ENCODE measurements around the gene SEMA6B. TPM values are rescaled to one million over a fixed set of nuclear protein-coding genes. Genes with fewer than 3 reads are reported as not detected.
"Not testable (repeated sequence)": the region's sequence is repeated elsewhere in the genome, so short reads cannot be mapped to it uniquely, and the experiment has no call there.

The SEMA6B gene
- polyA plus RNA-seq, 1 donor from 2014 or later, result 21.6 TPM

GRCh38 chr19:4529924-4530522 is 29.5 kb downstream of the SEMA6B start:
- Histone ChIP-seq H4K20me1 (ENCODE audit: insufficient read depth) (no peaks in the 10 kb centered on the region), H2AFZ (ENCODE audit: low read depth, low read length) (no peak overlapping the region), H3K36me3 (ENCODE audit: insufficient read depth, low read length) (no peaks in the 10 kb centered on the region), H3K4me2 (ENCODE audit: low read length) (no peak overlapping the region), H3K79me2 (replicated peaks; ENCODE audit: insufficient read depth, low read length) (no peaks in the 10 kb centered on the region), H3K4me3 (ENCODE audit: low read length) (no peak overlapping the region), H3F3A (ENCODE audit: insufficient read depth, low read length, poor library complexity, severe bottlenecking) (no peaks in the 10 kb centered on the region), H3K9me2 (ENCODE audit: insufficient read depth, low read length) (no peaks in the 10 kb centered on the region), H3K9ac (ENCODE audit: low read length) (no peak overlapping the region), H3K9me3 (ENCODE audit: low read length) (no peaks in the 10 kb centered on the region), H3K27me3 (ENCODE audit: insufficient read depth, low read depth, low read length) (no peaks in the 10 kb centered on the region), H3K27ac (ENCODE audit: low read length) (no peak overlapping the region)
- TF ChIP-seq CTCF (IDR thresholded peaks at IDR 0.05; ENCODE audit: poor library complexity, severe bottlenecking) (no peak), EZH2 (IDR thresholded peaks at IDR 0.05; ENCODE audit: borderline replicate concordance, insufficient read depth, low read length, poor library complexity, severe bottlenecking) (no peak), EP300 (conservative IDR thresholded peaks at IDR 0.05; ENCODE audit: poor library complexity, severe bottlenecking) (no peak), RAD21 (conservative IDR thresholded peaks at IDR 0.05) (no peak), MXI1 (conservative IDR thresholded peaks at IDR 0.05; ENCODE audit: poor library complexity, severe bottlenecking) (no peak), POLR2AphosphoS5 (IDR thresholded peaks at IDR 0.05) (no peak), SMC3 (conservative IDR thresholded peaks at IDR 0.05; ENCODE audit: poor library complexity) (no peak), REST (IDR thresholded peaks at IDR 0.05; ENCODE audit: borderline replicate concordance) (no peak), TAF1 (IDR thresholded peaks at IDR 0.05; ENCODE audit: low read depth) (no peak)

- TF ChIP-seq REST (IDR thresholded peaks at IDR 0.05; ENCODE audit: borderline replicate concordance) (no peak), EZH2 (IDR thresholded peaks at IDR 0.05; ENCODE audit: borderline replicate concordance, insufficient read depth, low read length, poor library complexity, severe bottlenecking) (no peak), CTCF (IDR thresholded peaks at IDR 0.05; ENCODE audit: poor library complexity, severe bottlenecking) (no peak), EP300 (conservative IDR thresholded peaks at IDR 0.05; ENCODE audit: poor library complexity, severe bottlenecking) (no peak), TAF1 (IDR thresholded peaks at IDR 0.05; ENCODE audit: low read depth) (no peak), POLR2AphosphoS5 (IDR thresholded peaks at IDR 0.05) (no peak), MXI1 (conservative IDR thresholded peaks at IDR 0.05; ENCODE audit: poor library complexity, severe bottlenecking) (no peak), SMC3 (conservative IDR thresholded peaks at IDR 0.05; ENCODE audit: poor library complexity) (no peak), RAD21 (conservative IDR thresholded peaks at IDR 0.05) (no peak)
- Histone ChIP-seq H3K9me2 (ENCODE audit: insufficient read depth, low read length) (no peaks in the 10 kb centered on the region), H3K4me3 (ENCODE audit: low read length) (no peak overlapping the region), H3K4me2 (ENCODE audit: low read length) (no peak overlapping the region), H3K79me2 (replicated peaks; ENCODE audit: insufficient read depth, low read length) (no peaks in the 10 kb centered on the region), H3K36me3 (ENCODE audit: insufficient read depth, low read length) (no peaks in the 10 kb centered on the region), H3K9me3 (ENCODE audit: low read length) (no peaks in the 10 kb centered on the region), H3K27me3 (ENCODE audit: insufficient read depth, low read depth, low read length) (no peaks in the 10 kb centered on the region), H3K27ac (ENCODE audit: low read length) (no peak overlapping the region), H3K9ac (ENCODE audit: low read length) (no peak overlapping the region), H3F3A (ENCODE audit: insufficient read depth, low read length, poor library complexity, severe bottlenecking) (no peaks in the 10 kb centered on the region), H2AFZ (ENCODE audit: low read depth, low read length) (no peak overlapping the region), H4K20me1 (ENCODE audit: insufficient read depth) (no peaks in the 10 kb centered on the region)
These were observed 30.6 kb downstream of the SEMA6B start for GRCh38 chr19:4528843-4529242.

- H3K27me3 ChIP-seq (ENCODE audit: insufficient read depth, low read depth, low read length); H3K9me2 ChIP-seq (ENCODE audit: insufficient read depth, low read length); H3K9me3 ChIP-seq (ENCODE audit: low read length); H3F3A ChIP-seq (ENCODE audit: insufficient read depth, low read length, poor library complexity, severe bottlenecking); H3K4me2 ChIP-seq (ENCODE audit: low read length); H4K20me1 ChIP-seq (ENCODE audit: insufficient read depth); H3K4me3 ChIP-seq (ENCODE audit: low read length); H3K79me2 ChIP-seq (replicated peaks; ENCODE audit: insufficient read depth, low read length); H3K36me3 ChIP-seq (ENCODE audit: insufficient read depth, low read length); H3K27ac ChIP-seq (ENCODE audit: low read length); H3K9ac ChIP-seq (ENCODE audit: low read length); H2AFZ ChIP-seq (ENCODE audit: low read depth, low read length): not testable (repeated sequence)
These were observed 32.1 kb downstream of the SEMA6B start for GRCh38 chr19:4527377-4527776.

Data from neural cell (in vitro differentiated cells).